GM10266 (cell line): Measurements from ENCODE around the gene ZC3H13.

Experiments used
- DNase-seq: peaks from one replicate; pipeline ENCODE4 v3.0.0; 2012; ENCODE audit errors: extremely low spot score
- CTCF ChIP-seq: IDR thresholded peaks from 2 replicates; pipeline ENCODE4 v1.5.1; 2012; ENCODE audit warnings: mild to moderate bottlenecking, low read depth; ENCODE audit not compliant: control insufficient read depth, insufficient read depth; ENCODE audit errors: missing control alignments

Gene ZC3H13

GRCh38 chr13:46097015-46097414 lies 44.5 kb upstream of the ZC3H13 start:
- no peak for DNase-seq
- TF ChIP-seq CTCF, result no peak

- no peak for TF ChIP-seq CTCF
- no peak for DNase-seq
These were observed 41.9 kb upstream of the ZC3H13 start for GRCh38 chr13:46094478-46094877.

- no peak for TF ChIP-seq CTCF
- DNase-seq, result no peak
These were observed 36.4 kb upstream of the ZC3H13 start for GRCh38 chr13:46088821-46089562.

- no peak for TF ChIP-seq CTCF
- no peak for DNase-seq
These were observed 34.9 kb upstream of the ZC3H13 start for GRCh38 chr13:46087481-46087880.

GRCh38 chr13:46086985-46087384 lies 34.4 kb upstream of the ZC3H13 start:
- no peak for DNase-seq
- TF ChIP-seq CTCF, result no peak

- no peak for TF ChIP-seq CTCF
- no peak for DNase-seq
These were observed 33.9 kb upstream of the ZC3H13 start for GRCh38 chr13:46086421-46086922.

- no peak for DNase-seq
- no peak for TF ChIP-seq CTCF
These were observed 33.2 kb upstream of the ZC3H13 start for GRCh38 chr13:46085737-46086136.
